NCI-H82 treated with DMSO at 0.1 percent for 48 hours (cell line): ENCODE results near the gene CDH2.

Experiments
- DNase-seq: peaks from one replicate; lab custom pipeline; 2025; ENCODE audit not compliant: unreplicated experiment; lab: John Stamatoyannopoulos, UW

Gene CDH2

GRCh38 chr18:28171837-28172236 is 5.1 kb downstream of the CDH2 start:
- DNase-seq = no peak

DNA sequence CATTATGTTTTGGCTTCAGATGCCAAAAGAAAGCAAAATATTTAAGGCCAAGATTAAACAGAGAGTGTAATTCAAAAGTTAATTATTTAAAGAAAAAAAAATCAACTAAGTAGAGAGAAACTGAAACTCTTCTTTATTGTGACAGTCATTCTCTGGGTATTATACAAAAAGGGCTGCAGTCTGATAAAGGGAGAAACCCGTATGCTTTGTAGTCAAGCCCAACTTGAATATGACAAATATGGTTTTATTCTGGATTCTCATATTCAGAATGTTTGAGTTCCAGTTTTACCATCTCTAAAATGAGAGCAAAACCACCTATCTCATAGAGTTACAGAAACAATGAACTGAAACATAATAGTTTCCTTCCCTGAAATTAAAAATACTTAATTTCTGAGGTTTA is 8.2 kb downstream of the CDH2 start:
- DNase-seq = no peak

GRCh38 chr18:28167835-28168349 is 9.0 kb downstream of the CDH2 start:
- no peak for DNase-seq

DNA sequence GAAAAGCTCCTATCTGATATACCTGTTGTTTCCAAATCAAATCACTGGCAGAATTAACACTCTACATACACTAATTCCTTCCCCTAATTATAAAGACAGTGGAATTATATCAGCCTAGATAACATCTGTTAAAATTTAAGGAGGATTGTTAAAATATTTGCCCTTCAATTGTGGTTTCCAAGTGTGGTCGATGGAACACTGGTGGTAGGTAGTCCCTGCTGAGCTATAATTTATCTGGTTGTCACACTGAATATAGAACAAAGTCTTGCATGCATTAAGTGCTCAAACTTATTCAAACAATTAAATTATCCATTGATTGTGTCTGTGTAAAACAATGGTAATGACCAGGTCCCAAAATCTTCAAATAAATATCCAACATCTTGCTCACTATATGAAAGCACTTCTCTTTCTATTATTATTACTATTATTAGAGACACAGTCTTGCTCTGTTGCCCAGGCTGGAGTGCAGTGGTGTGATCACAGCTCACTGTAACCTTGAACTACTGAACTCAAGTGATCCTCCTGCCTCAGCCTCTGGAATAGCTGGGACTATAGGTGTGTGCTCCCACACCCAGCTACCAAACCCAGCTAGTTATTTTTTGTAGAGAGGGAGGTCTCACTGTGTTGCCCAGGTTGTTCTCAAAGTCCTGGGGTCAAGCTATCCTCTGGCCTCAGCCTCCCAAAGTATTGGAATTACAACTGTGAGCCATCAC is 12.0 kb downstream of the CDH2 start:
- no peak for DNase-seq

GRCh38 chr18:28163201-28163775 is 13.6 kb downstream of the CDH2 start:
- no peak for DNase-seq

- no peak for DNase-seq
These were observed 15.0 kb downstream of the CDH2 start for GRCh38 chr18:28161608-28162599.

- DNase-seq = no peak
These were observed 17.9 kb downstream of the CDH2 start for GRCh38 chr18:28159055-28159454.

DNA sequence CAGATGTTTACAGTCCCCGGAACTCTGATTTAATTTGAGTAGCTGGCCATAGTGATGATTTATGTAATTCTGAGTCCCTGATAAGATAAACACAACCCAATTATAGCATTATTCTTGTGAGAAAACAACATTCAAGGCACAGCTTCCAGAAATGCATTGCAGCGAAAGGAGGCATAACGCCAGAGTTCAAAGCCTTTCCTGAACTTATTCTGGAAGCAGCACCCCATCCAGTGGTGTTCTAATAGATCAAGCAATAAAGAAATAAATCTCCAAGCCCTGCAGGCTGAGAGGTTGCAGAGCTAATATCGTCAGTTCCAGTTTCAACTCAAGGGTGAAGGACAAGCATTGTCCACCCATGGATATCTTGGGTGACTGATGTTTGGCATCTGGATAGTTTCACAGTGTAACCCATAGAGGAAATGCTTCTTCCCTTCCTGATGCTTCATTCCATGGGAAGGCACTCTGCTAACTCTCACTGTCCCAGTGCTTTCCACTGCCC is 18.8 kb downstream of the CDH2 start:
- no peak for DNase-seq

DNA sequence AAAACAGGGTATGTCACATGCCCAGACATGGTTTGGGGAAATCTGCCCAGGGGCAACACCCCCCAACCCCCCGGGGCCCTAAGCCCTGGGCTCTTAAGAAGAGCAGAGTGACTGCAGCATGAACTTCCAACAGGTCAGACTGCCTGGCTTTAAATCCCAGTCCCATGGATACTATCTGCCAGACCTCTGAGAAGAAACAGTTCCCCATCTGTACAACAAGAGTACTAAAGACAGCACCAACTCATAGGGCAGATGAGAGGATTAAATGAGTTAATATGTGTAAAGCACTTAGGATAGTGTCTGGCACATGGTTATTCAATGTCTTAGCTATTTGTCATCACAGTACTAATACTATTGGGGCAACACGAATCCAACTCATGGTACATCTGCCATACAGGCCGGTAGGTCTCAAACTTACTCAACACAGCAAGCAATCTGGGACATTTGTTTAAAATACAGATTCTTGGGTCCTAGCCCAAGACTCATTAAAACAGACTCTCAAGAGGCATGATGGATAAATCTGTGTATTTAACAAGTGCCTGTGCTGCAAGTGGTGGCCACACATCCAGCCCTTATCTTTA is 23.4 kb downstream of the CDH2 start:
- DNase-seq = no peak

GRCh38 chr18:28152754-28153153 is 24.2 kb downstream of the CDH2 start:
- DNase-seq = no peak

GRCh38 chr18:28152354-28152753 is 24.6 kb downstream of the CDH2 start:
- DNase-seq = no peak

- DNase-seq = no peak
These were observed 25.5 kb downstream of the CDH2 start for GRCh38 chr18:28151434-28151833.

DNA sequence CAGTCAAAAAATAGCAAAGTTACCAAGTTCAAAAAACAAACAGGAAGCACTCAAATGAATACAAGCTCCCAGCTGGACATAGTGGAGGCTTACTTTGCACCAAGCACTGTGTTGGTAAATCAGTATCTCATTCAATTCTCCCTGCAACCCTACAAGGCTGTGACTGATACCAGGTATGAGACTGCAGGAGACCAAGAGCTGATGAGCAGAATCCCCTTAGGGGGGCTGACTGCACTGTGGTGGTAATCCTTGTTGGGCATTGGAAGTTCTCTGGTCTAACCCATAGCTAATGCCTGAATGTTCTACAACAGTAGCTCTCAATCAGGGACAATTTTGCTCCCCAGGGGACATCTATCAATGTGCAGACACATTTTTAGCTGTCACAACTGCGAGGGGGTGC is 26.0 kb downstream of the CDH2 start:
- no peak for DNase-seq

- DNase-seq = no peak
These were observed 27.0 kb downstream of the CDH2 start for GRCh38 chr18:28149810-28150420.

- no peak for DNase-seq
These were observed 29.2 kb downstream of the CDH2 start for GRCh38 chr18:28147674-28148171.

DNA sequence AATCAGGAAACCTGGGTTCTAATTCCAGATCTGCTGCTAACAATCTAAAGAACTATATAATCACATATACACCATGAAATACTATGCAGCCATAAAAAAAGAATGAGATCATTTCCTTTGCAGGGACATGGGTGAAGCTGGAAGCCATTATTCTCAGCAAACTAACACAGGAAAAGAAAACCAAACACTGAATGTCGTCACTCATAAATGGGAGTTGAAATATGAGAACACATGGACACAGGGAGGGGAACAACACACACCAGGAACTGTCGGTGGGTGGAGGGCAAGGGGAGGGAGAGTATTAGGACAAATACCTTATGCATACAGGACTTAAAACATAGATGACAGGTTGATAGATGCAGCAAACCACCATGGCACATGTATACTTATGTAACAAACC is 33.2 kb downstream of the CDH2 start:
- no peak for DNase-seq

GRCh38 chr18:28138816-28139215 is 38.1 kb downstream of the CDH2 start:
- no peak for DNase-seq

DNA sequence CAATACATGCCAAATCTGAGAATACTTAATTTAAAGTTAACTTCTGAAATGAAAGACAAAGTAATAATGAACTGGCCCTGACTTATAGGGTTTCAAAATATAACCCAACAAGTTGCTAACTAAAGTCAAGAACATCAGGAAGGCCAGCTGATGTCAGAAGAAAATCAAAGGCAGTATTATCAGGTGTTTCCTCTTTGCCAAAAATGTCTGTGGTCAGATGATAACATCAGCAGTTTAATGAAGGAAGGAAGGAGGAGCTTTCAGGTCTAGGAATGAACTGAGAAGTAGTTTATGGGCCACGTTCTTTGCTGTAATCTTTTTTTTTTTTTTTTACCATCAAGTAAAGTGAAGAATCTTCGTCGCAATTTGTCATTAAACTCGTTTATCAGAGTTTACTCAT is 40.9 kb downstream of the CDH2 start:
- DNase-seq = no peak

DNA sequence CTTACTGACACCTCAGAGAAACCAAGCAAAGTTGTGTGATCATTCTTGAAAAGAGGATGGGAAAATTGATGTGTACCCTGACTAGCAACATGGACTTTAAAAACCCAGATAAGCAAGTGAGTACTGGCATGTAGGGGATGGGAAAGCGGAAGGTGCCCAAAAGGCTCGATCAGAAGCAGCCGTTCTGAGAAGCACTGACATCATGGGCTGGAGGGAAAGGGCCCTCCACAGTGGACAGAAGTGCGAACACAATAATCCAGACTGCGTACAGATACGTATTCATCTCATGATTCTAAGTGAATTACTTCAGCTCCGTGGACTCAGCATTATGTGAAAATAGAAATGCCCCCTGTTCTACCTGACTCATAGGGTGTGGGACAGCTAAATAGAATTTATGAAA is 42.2 kb downstream of the CDH2 start:
- DNase-seq = no peak

DNA sequence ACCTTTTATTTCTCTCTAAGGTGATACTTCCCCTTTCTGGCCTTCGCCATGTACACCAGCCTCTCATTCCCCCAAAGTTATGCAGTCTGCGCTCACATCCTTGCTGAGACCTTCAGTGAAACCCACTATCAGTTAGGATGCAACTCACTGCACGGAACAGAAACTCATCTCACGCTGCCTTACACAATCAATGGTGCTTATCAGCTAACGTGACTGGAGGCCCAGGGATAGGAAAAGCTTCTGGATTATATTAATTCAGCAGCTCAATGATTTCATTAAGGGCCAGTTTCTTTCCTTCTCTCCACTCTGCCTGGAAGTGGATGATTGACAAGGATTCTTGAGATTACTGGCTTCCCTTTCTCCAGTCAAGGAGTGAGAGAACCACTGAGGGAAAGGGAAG is 44.8 kb downstream of the CDH2 start:
- DNase-seq = no peak

- DNase-seq = no peak
These were observed 48.3 kb downstream of the CDH2 start for GRCh38 chr18:28128659-28128980.
